Sigmoid colon (tissue), 4 donors: ENCODE results near the gene TMEM11.

Experiments
- POLR2AphosphoS5 ChIP-seq, 4 donors: sonication (generic); formaldehyde crosslinking; IDR thresholded peaks; one replicate each; pipeline ENCODE4 v1.6.1; 2017; ENCODE audit warnings: antibody characterized with exemption in 4 of 4
- TF ChIP-seq, protein P1 (sequence below), 4 experiments: fragments of 450-650 bp in 3 of 4; fragments of 200-600 bp in 1 of 4; IDR thresholded peaks; one replicate each; pipeline ENCODE4 v1.5.1; 2016 to 2019; ENCODE audit warnings: antibody characterized with exemption in 4 of 4, mild to moderate bottlenecking in 3 of 4, moderate library complexity in 2 of 4

- TF ChIP-seq, protein P1, sequence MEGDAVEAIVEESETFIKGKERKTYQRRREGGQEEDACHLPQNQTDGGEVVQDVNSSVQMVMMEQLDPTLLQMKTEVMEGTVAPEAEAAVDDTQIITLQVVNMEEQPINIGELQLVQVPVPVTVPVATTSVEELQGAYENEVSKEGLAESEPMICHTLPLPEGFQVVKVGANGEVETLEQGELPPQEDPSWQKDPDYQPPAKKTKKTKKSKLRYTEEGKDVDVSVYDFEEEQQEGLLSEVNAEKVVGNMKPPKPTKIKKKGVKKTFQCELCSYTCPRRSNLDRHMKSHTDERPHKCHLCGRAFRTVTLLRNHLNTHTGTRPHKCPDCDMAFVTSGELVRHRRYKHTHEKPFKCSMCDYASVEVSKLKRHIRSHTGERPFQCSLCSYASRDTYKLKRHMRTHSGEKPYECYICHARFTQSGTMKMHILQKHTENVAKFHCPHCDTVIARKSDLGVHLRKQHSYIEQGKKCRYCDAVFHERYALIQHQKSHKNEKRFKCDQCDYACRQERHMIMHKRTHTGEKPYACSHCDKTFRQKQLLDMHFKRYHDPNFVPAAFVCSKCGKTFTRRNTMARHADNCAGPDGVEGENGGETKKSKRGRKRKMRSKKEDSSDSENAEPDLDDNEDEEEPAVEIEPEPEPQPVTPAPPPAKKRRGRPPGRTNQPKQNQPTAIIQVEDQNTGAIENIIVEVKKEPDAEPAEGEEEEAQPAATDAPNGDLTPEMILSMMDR (IDR thresholded peaks at IDR 0.05), result no peak
- no peak for TF ChIP-seq POLR2AphosphoS5 (IDR thresholded peaks at IDR 0.05)
Measured at GRCh38 chr17:21202512-21202911, 11.4 kb downstream of the TMEM11 start.
